ENCODE measurements around the gene MPRIP.
"Not testable (repeated sequence)": the region's sequence is repeated elsewhere in the genome, so short reads cannot be mapped to it uniquely, and the experiment has no call there.

The MPRIP gene

GRCh38 chr17:17191961-17192381 is 149.7 kb downstream of the MPRIP start:
- DNase-seq = peak; percentile 71

GRCh38 chr17:17195466-17195865 is 153.2 kb downstream of the MPRIP start:
- not testable (repeated sequence) for DNase-seq

- DNase-seq = no peak
Measured at GRCh38 chr17:17196776-17197175, 154.5 kb downstream of the MPRIP start.

DNA sequence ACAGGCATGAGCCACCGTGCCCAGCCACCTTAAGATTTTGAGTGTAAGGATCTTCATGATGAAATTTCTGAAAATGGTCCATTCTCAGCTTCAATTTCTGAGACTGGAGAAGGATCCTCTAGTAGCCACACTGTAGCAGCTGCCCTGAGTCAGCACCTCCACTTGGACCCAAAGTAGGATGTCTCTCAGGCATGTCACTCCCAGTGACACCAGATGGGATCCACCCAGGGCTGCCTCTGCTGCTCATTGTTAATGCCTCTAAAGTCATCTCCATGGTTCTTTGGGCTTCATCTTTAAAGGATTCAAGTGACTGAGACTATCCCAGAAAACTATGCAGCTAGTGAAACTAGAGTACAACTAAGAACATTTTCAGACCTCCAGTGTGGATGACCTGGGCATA is 156.0 kb downstream of the MPRIP start:
- DNase-seq = no peak

DNA sequence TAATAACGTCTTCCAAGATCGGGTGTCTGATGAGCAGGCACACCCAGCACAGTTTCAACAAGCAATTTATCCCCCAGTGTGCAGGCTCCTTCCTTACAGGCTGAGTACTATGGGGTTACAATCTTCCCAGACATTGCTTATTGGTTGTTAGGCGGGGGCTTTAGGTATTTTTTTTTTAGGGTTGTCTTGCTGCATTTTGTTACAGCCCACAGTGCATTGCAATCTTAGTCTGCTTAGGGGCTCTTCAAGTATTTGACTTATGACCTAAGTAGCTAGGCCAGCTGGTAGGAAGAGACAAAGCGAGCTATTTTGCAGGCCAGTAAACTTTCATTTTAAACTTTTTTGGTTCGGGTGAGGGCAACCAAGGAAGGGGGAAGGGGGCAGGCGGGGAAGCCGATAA is 158.1 kb downstream of the MPRIP start:
- DNase-seq = no peak

DNA sequence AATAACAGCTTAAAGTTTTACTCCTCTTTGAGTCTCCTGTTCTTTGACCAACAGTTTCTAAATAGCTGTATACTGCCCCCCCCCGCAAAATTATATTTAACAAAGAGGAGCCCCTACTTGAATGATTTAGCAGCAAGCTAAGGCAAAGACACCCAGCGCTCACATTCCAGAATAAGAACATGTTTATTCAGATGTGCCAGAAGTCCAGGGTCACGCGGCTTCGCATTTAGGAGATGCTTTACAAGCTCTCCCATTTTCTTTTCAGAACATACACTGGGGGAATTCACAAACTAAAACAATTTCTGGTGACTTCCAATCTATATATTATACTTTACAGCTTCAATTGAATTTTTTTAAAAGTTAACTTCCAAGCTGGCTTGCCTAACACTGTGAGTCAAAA is 158.6 kb downstream of the MPRIP start:
- no peak for DNase-seq

DNA sequence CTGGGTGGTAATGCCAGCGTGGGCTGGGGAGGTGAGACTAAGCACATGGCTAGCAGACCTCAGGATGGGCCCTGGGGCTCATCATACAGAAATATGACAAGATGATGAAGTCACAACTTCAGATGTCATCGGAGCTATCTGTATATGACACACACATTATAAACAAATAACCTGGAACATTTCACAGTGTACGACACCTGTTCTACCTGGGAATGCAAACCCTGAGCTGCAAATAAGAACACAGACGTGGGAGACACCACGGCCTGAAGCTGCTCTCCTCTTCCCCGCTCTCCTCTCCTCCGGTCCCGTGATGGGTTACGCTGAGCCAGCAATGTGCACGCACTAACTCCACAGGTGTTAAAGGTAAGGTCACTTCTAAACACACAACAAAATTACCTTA is 159.0 kb downstream of the MPRIP start:
- DNase-seq = no peak

GRCh38 chr17:17201907-17202306 is 159.7 kb downstream of the MPRIP start:
- DNase-seq = no peak

- no peak for DNase-seq
Measured at GRCh38 chr17:17203173-17203730, 161.0 kb downstream of the MPRIP start.

DNA sequence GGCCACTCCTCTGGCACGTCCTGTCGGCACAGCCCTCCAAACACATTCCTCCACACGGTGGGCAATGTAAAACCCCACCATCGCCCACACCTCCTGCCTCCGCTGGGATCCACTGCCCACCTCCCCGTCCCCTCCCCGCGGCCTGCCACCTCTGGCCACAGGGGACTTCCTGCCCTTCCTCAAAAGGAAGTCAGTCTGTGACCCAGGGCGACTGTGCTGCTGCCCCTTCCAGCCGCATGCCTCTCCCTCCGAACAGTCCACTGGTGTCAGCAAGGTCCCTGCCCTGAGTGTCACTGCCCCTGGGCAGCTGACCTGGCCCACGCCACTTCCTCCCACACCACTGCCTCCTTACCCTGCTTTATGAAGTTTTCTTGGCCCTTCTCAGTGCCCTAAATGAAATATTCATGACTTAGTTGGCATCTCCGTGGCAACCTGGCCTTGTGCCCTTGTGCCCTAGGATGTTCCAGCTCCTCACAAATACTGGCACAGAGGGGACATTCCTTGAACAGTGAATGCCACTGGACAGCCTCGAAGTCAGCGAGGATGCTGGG is 161.9 kb downstream of the MPRIP start:
- DNase-seq = no peak

- DNase-seq = no peak
Measured at GRCh38 chr17:17204635-17205231, 162.5 kb downstream of the MPRIP start.

- peak; percentile 40 for DNase-seq
Measured at GRCh38 chr17:17205368-17206123, 163.3 kb downstream of the MPRIP start.

GRCh38 chr17:17206124-17206912 is 164.1 kb downstream of the MPRIP start, which contains the start of gene PLD6:
TSS of gene PLD6 (minus strand) at chr17:17206333. CDS start at chr17:17206286, 47 bp downstream.
- peak; percentile 48 for DNase-seq

DNA sequence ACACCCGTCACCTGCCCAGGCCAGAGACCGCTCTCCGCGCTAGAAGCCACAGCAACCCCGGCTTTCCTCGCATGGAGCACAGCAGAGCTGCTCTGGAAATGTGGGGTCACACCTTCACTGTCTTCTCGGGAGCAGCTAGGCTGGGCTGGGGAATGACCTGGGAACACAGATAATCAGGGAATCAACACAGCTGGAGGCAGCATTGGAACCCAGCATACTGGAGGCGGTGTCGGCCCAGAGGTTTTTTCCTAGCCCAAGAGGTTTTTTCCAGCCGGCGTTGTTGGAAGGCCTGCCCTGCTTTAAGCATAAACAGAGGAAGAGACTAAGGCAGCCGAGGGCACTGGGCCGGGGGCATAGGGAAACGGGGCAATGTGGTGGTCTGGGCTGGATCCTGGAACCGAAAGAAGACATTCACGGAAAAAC is 164.7 kb downstream of the MPRIP start:
- no peak for DNase-seq

GRCh38 chr17:17207998-17208397 is 165.7 kb downstream of the MPRIP start:
- DNase-seq = no peak

- DNase-seq = no peak
Measured at GRCh38 chr17:17213775-17214174, 171.5 kb downstream of the MPRIP start.

GRCh38 chr17:17214646-17215436 is 172.6 kb downstream of the MPRIP start:
- no peak for DNase-seq

DNA sequence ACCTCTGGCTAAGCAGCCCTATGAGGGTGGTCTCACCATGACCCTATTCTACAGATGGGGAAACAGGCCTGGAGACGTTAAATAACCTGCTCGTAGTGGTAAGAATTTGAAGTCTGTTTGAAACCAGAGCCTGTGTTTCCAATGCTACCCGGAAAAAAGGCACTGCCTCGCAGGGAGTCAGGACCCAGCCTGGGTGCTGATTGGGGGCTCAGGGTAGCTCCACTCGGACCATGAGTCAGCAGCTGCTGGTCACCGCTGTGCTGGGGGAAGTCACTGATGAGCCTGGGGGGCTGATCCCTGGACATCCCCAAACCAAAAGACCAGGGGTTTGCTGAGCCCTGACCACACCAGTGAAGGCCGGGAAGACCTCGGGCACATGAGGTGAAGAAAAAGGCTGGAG is 173.3 kb downstream of the MPRIP start:
- DNase-seq = no peak

DNA sequence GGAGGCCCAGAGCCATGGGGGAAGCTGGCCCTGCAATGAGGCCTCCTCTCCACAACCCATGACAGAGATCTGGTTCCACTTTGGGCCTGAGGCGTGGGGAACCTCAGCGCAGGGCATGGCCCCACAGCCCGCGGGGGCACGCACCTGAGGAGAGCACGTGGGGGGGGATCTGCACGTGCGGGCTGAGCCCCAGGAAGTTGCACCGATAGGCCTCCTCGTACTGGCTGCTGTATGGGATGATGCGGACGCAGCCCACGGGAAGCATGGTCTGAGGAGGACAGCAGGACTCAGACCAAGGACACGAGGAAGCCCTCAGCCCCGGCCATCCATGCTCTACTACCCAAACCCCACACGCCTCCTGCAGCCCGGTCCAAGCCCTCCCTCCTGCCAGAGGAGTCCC is 174.0 kb downstream of the MPRIP start:
- DNase-seq = no peak

DNA sequence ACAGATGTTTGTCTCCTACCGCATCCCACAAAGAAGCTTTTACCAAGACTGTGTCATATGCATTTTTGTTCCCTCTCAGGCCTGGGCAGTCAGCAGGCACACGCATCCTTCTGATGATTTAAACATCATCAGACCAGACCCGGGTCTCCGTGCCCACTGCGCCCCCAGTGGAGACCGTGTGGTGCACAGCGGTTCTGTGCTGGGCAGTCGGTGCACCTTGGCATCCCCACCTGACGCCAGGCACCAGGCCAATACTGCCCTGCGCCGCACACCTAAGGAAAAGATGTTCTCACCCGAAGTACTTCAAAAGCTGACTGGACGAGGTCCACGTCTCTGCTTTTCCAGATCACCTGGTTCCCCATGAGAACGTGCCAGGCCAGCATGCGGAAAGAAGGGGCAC is 174.5 kb downstream of the MPRIP start:
- no peak for DNase-seq

DNA sequence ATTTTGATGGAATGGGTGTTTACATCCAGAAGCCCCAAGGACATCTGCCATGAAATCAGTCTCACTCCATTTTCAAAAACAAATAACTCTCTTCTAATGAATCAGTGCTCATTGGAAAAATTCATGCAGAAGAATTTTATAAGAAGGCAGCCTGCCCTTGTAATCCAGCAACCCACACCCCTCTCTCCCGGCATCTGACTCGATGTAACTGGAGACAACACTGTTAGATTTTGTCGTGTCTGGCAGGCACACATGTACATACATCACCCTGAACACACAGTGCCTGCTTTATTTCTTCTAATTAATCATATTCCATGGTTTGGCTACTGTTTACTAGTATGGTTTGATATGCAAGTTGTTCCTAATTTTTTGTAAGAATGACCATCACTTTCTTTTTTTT is 175.7 kb downstream of the MPRIP start:
- DNase-seq = no peak

DNA sequence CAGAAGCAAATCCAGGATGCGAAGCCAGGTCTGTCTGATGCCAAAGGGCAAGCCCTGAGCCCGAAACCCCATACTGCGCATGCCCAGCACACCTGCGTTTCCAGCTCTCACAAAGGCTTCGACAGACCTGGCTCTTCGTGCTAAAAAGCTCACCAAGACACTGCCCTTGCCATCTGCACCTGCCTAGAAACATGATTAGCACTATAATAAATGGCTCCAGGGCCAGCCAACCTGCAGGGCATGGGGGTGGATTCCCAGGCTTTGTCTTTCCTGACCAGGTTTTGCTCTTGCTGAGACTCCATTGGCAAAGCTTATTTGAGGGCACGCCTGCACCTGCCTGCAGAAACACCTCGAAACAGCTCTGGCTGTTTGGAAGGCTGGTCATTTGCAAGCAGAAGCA is 178.3 kb downstream of the MPRIP start:
- DNase-seq = no peak

Data from NCI-H1694 (cell line).